Measurements from ENCODE around the gene RPLP2. TPM values are rescaled to one million over a fixed set of nuclear protein-coding genes. Genes with fewer than 3 reads are reported as not detected.

Gene RPLP2
- polyA plus RNA-seq, 1 donor (not counting 4 experiments of a cell fraction or from before 2014, with no cell fraction given): 632 TPM

- Histone ChIP-seq H3K36me3 (ENCODE audit: control insufficient read depth in 2 of 2, extremely low read depth in 1 of 2, insufficient read depth in 2 of 2, low read length in 2 of 2) (peaks cover 7 to 17% of the 10 kb centered on the region in 2 experiments), H4K20me1 (ENCODE audit: control insufficient read depth, extremely low read depth, insufficient read depth, low read length) (peaks cover 2% of the 10 kb centered on the region), H3K9me1 (ENCODE audit: control insufficient read depth, extremely low read depth, insufficient read depth, low read length) (no peaks in the 10 kb centered on the region), H3K27ac (ENCODE audit: control insufficient read depth, insufficient read depth, low read length) (peak overlapping the region; percentile 94), H3K4me2 (ENCODE audit: control insufficient read depth, extremely low read depth, insufficient read depth, low read depth, low read length) (peak overlapping the region; percentile 98), H2AFZ (ENCODE audit: control insufficient read depth, low read length) (no peak overlapping the region), H3K79me2 (ENCODE audit: control insufficient read depth, insufficient read depth, low read length) (peaks cover 40% of the 10 kb centered on the region), H3K9me3 (ENCODE audit: control insufficient read depth, low read depth, low read length) (no peaks in the 10 kb centered on the region), H3K9ac (ENCODE audit: control insufficient read depth, extremely low read depth, insufficient read depth, low read length) (peak overlapping the region; percentile 95), H3K27me3 (ENCODE audit: control insufficient read depth, extremely low read depth, insufficient read depth, low read length) (peaks cover 29% of the 10 kb centered on the region), H3K4me1 (ENCODE audit: control insufficient read depth, extremely low read depth, insufficient read depth, low read length) (peaks cover 43% of the 10 kb centered on the region), H3K4me3 (ENCODE audit: control insufficient read depth in 2 of 3, extremely low read depth in 1 of 3, insufficient read depth in 2 of 3, low read depth in 1 of 3, low read length in 3 of 3) (peak overlapping the region; percentile 78 to 86 (median 84))
- DNase-seq (ENCODE audit: low read depth, low spot score) (no peak), FAIRE-seq (no peak)
- no peak for TF ChIP-seq EZH2 (IDR thresholded peaks at IDR 0.05; ENCODE audit: low read length)
- TF ChIP-seq CTCF (optimal IDR thresholded peaks at IDR 0.05 in 1 of 3, IDR thresholded peaks at IDR 0.05 in 1 of 3, conservative IDR thresholded peaks at IDR 0.05 in 1 of 3; ENCODE audit: extremely low read depth in 1 of 3, insufficient read depth in 2 of 3, low read length in 3 of 3): no peak
- dilution Hi-C loops (cut with MboI; ENCODE audit: extremely low pct_ligation_motif_present, low sequenced_read_pairs): no loop called here
Observed at GRCh38 chr11:833114-833791, 23.5 kb downstream of the RPLP2 start.

- H3K27ac ChIP-seq (ENCODE audit: control insufficient read depth, insufficient read depth, low read length): peak overlapping the region; percentile 94
- peaks cover 12 to 20% of the 10 kb centered on the region in 2 experiments for H3K36me3 ChIP-seq (ENCODE audit: control insufficient read depth in 2 of 2, extremely low read depth in 1 of 2, insufficient read depth in 2 of 2, low read length in 2 of 2)
- H3K4me2 ChIP-seq (ENCODE audit: control insufficient read depth, extremely low read depth, insufficient read depth, low read depth, low read length): peak overlapping the region; percentile 98
- no peaks in the 10 kb centered on the region for H3K9me3 ChIP-seq (ENCODE audit: control insufficient read depth, low read depth, low read length)
- peaks cover 44% of the 10 kb centered on the region for H3K79me2 ChIP-seq (ENCODE audit: control insufficient read depth, insufficient read depth, low read length)
- peaks cover 44% of the 10 kb centered on the region for H3K4me1 ChIP-seq (ENCODE audit: control insufficient read depth, extremely low read depth, insufficient read depth, low read length)
- peak overlapping the region; percentile 78 to 86 (median 84) for H3K4me3 ChIP-seq (ENCODE audit: control insufficient read depth in 2 of 3, extremely low read depth in 1 of 3, insufficient read depth in 2 of 3, low read depth in 1 of 3, low read length in 3 of 3)
- no peak for TF ChIP-seq CTCF (optimal IDR thresholded peaks at IDR 0.05 in 1 of 3, IDR thresholded peaks at IDR 0.05 in 1 of 3, conservative IDR thresholded peaks at IDR 0.05 in 1 of 3; ENCODE audit: extremely low read depth in 1 of 3, insufficient read depth in 2 of 3, low read length in 3 of 3)
- no peak for TF ChIP-seq EZH2 (IDR thresholded peaks at IDR 0.05; ENCODE audit: low read length)
- H4K20me1 ChIP-seq (ENCODE audit: control insufficient read depth, extremely low read depth, insufficient read depth, low read length): peaks cover 2% of the 10 kb centered on the region
- FAIRE-seq: no peak
- H3K9ac ChIP-seq (ENCODE audit: control insufficient read depth, extremely low read depth, insufficient read depth, low read length): peak overlapping the region; percentile 95
- peaks cover 23% of the 10 kb centered on the region for H3K27me3 ChIP-seq (ENCODE audit: control insufficient read depth, extremely low read depth, insufficient read depth, low read length)
- dilution Hi-C loops (cut with MboI; ENCODE audit: extremely low pct_ligation_motif_present, low sequenced_read_pairs): no loop called here
- peaks cover 2% of the 10 kb centered on the region for H3K9me1 ChIP-seq (ENCODE audit: control insufficient read depth, extremely low read depth, insufficient read depth, low read length)
- no peak overlapping the region for H2AFZ ChIP-seq (ENCODE audit: control insufficient read depth, low read length)
- no peak for DNase-seq (ENCODE audit: low read depth, low spot score)
Observed at GRCh38 chr11:833849-834311, 24.1 kb downstream of the RPLP2 start.
